ENCODE results near the gene TGFBRAP1.
"Not testable (repeated sequence)": the region's sequence is repeated elsewhere in the genome, so short reads cannot be mapped to it uniquely, and the experiment has no call there.

The TGFBRAP1 gene

GRCh38 chr2:105271393-105272045 lies 58.0 kb downstream of the TGFBRAP1 start:
- DNase-seq = no peak

- no peak for DNase-seq
Measured at GRCh38 chr2:105269426-105269825, 60.1 kb downstream of the TGFBRAP1 start.

GRCh38 chr2:105262651-105263091 lies 66.9 kb downstream of the TGFBRAP1 start:
- DNase-seq = peak; percentile 27

- DNase-seq = no peak
Measured at GRCh38 chr2:105261061-105261460, 68.5 kb downstream of the TGFBRAP1 start.

- DNase-seq = no peak
Measured at GRCh38 chr2:105258835-105259350, 70.6 kb downstream of the TGFBRAP1 start.

GRCh38 chr2:105257981-105258380 lies 71.6 kb downstream of the TGFBRAP1 start:
- no peak for DNase-seq

- DNase-seq = no peak
Measured at GRCh38 chr2:105256431-105257047, 73.0 kb downstream of the TGFBRAP1 start.

- no peak for DNase-seq
Measured at GRCh38 chr2:105255979-105256378, 73.6 kb downstream of the TGFBRAP1 start.

- no peak for DNase-seq
Measured at GRCh38 chr2:105254531-105255210, 74.9 kb downstream of the TGFBRAP1 start.

GRCh38 chr2:105252271-105252670 lies 77.3 kb downstream of the TGFBRAP1 start:
- no peak for DNase-seq

GRCh38 chr2:105251016-105251648 lies 78.4 kb downstream of the TGFBRAP1 start:
- not testable (repeated sequence) for DNase-seq

- DNase-seq = no peak
Measured at GRCh38 chr2:105249891-105250290, 79.6 kb downstream of the TGFBRAP1 start.

GRCh38 chr2:105249181-105249580 lies 80.4 kb downstream of the TGFBRAP1 start:
- no peak for DNase-seq

GRCh38 chr2:105248316-105249070 lies 81.0 kb downstream of the TGFBRAP1 start:
- no peak for DNase-seq

- no peak for DNase-seq
Measured at GRCh38 chr2:105244451-105244850, 85.1 kb downstream of the TGFBRAP1 start.

GRCh38 chr2:105243961-105244360 lies 85.6 kb downstream of the TGFBRAP1 start:
- no peak for DNase-seq

GRCh38 chr2:105242286-105242993 lies 87.1 kb downstream of the TGFBRAP1 start:
- no peak for DNase-seq

- DNase-seq = no peak
Measured at GRCh38 chr2:105241443-105241842, 88.1 kb downstream of the TGFBRAP1 start, which contains the start of gene GPR45. Gene GPR45 (plus strand): TSS chr2:105241743. CDS start chr2:105241859, 116 bp downstream.

GRCh38 chr2:105239924-105240323 lies 89.6 kb downstream of the TGFBRAP1 start:
- no peak for DNase-seq

GRCh38 chr2:105238664-105239240 lies 90.8 kb downstream of the TGFBRAP1 start:
- DNase-seq = no peak
